ENCODE data around the gene VAV2.

VAV2 gene

DNA sequence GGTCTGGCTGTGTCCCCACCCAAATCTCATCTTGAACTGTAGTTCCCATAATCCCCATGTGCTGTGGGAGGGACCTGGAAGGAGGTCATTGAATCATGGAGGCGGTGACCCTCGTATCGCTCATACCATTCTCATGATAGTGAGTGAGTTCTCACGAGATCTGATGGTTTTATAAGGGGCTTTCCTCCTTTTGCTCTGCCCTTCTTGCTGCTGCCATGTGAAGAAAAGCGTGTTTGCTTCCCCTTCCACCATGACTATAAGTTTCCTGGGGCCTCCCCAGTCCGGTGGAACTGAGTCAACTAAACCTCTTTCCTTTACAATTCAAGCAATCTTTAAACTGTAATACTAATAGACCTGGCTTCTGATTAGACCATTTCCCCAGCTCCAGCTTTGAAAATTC is 161.8 kb downstream of the VAV2 start (continued):
- TF ChIP-seq, protein P1, sequence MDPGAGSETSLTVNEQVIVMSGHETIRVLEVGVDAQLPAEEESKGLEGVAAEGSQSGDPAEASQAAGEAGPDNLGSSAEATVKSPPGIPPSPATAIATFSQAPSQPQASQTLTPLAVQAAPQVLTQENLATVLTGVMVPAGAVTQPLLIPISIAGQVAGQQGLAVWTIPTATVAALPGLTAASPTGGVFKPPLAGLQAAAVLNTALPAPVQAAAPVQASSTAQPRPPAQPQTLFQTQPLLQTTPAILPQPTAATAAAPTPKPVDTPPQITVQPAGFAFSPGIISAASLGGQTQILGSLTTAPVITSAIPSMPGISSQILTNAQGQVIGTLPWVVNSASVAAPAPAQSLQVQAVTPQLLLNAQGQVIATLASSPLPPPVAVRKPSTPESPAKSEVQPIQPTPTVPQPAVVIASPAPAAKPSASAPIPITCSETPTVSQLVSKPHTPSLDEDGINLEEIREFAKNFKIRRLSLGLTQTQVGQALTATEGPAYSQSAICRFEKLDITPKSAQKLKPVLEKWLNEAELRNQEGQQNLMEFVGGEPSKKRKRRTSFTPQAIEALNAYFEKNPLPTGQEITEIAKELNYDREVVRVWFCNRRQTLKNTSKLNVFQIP (CRISPR knock-in tag; IDR thresholded peaks at IDR 0.05; ENCODE audit: borderline replicate concordance, low read depth), result no peak
- TF ChIP-seq ZNF70 (CRISPR knock-in tag; IDR thresholded peaks at IDR 0.05), result no peak
- TF ChIP-seq, protein P2, sequence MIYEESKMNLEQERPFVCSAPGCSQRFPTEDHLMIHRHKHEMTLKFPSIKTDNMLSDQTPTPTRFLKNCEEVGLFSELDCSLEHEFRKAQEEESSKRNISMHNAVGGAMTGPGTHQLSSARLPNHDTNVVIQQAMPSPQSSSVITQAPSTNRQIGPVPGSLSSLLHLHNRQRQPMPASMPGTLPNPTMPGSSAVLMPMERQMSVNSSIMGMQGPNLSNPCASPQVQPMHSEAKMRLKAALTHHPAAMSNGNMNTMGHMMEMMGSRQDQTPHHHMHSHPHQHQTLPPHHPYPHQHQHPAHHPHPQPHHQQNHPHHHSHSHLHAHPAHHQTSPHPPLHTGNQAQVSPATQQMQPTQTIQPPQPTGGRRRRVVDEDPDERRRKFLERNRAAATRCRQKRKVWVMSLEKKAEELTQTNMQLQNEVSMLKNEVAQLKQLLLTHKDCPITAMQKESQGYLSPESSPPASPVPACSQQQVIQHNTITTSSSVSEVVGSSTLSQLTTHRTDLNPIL (CRISPR knock-in tag; IDR thresholded peaks at IDR 0.05; ENCODE audit: low read depth), result no peak

DNA sequence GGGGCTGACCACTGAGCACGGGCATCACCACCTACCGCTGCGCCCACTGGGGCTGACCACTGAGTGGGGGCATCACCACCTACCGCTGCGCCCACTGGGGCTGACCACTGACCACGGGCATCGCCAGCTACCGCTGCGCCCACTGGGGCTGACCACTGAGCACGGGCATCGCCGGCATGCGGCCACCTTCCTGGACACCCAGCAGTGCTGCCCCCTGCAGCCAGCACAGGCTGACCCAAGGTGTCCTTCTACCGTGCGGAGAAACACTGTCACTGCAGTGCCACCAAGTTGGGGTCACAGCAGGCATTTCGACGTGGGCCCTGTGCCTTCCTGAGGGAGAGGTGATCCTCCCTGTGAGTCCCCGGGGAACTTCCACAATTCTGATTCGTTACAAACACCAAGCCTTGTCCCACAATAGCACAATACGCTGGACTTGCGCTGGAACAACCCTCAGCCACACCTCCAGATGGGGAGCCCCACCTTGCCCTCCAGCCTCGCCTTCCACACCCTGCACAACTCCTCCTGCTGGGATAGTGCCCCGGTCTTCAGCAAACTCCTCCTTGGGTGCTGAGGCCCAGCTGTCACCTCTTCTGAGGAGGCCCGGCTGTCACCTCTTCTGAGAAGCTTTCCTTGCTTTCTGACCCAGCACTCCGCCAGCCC is 163.7 kb downstream of the VAV2 start:
- no peak for ATAC-seq
- TF ChIP-seq ZFP30 (CRISPR knock-in tag; IDR thresholded peaks at IDR 0.05) (no peak), ARNTL (CRISPR knock-in tag; IDR thresholded peaks at IDR 0.05; ENCODE audit: borderline replicate concordance, low read depth) (no peak), TCF4 (CRISPR knock-in tag; IDR thresholded peaks at IDR 0.05; ENCODE audit: borderline replicate concordance) (no peak), GLIS3 (CRISPR knock-in tag; IDR thresholded peaks at IDR 0.05) (no peak)

DNA sequence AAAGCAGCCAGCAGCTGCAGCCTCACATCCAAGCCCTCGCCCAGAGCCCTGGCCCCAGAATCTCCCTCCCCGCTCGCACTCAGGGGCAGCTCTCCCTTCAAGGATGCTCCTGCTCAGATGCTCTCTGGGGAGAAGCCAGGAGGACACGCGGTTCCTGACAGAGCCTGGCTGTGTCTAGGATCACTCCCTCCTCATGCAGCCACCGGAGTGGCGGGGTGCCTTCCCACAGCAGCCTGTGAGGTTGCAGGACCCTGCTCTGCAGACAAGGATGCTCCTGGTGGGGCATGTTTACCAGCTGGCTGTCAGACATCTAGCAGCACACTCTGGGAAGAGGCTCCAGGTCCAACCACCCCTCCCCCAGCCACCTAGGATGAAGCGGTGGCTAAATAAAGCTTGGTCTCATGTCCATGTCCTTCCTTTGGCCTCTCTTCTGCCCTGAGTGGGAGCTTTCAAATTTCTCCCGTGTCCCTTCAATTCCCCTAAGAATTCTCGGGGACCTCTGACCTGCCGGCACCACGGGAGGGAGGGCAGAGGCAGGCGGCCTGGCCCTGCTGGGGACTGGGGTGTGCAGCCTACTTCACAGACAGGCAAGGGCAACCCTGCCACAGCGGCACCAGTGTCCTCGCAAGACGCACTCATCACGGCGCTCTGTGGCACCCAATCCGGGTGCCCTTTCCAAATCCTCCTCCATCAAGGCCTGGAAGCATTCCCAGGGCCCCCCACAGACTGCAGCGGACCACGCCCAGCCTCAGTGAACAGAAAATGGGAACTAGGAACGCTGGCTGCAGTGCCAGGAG is 165.6 kb downstream of the VAV2 start:
- peak; percentile 53 for ATAC-seq
- no peak for TF ChIP-seq ZC3H10 (CRISPR knock-in tag; IDR thresholded peaks at IDR 0.05)
- TF ChIP-seq ARNTL (CRISPR knock-in tag; IDR thresholded peaks at IDR 0.05; ENCODE audit: borderline replicate concordance, low read depth), result no peak
- no peak for TF ChIP-seq BACH2 (CRISPR knock-in tag; IDR thresholded peaks at IDR 0.05; ENCODE audit: borderline replicate concordance)
- TF ChIP-seq ZFP3 (CRISPR knock-in tag; IDR thresholded peaks at IDR 0.05), result no peak
- no peak for TF ChIP-seq TCF4 (CRISPR knock-in tag; IDR thresholded peaks at IDR 0.05; ENCODE audit: borderline replicate concordance)
- TF ChIP-seq ZFP30 (CRISPR knock-in tag; IDR thresholded peaks at IDR 0.05), result no peak
- TF ChIP-seq ISL1 (CRISPR knock-in tag; IDR thresholded peaks at IDR 0.05), result no peak
- TF ChIP-seq, protein P3, sequence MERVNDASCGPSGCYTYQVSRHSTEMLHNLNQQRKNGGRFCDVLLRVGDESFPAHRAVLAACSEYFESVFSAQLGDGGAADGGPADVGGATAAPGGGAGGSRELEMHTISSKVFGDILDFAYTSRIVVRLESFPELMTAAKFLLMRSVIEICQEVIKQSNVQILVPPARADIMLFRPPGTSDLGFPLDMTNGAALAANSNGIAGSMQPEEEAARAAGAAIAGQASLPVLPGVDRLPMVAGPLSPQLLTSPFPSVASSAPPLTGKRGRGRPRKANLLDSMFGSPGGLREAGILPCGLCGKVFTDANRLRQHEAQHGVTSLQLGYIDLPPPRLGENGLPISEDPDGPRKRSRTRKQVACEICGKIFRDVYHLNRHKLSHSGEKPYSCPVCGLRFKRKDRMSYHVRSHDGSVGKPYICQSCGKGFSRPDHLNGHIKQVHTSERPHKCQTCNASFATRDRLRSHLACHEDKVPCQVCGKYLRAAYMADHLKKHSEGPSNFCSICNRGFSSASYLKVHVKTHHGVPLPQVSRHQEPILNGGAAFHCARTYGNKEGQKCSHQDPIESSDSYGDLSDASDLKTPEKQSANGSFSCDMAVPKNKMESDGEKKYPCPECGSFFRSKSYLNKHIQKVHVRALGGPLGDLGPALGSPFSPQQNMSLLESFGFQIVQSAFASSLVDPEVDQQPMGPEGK (CRISPR knock-in tag; IDR thresholded peaks at IDR 0.05; ENCODE audit: borderline replicate concordance), result no peak
- TF ChIP-seq, protein P4, sequence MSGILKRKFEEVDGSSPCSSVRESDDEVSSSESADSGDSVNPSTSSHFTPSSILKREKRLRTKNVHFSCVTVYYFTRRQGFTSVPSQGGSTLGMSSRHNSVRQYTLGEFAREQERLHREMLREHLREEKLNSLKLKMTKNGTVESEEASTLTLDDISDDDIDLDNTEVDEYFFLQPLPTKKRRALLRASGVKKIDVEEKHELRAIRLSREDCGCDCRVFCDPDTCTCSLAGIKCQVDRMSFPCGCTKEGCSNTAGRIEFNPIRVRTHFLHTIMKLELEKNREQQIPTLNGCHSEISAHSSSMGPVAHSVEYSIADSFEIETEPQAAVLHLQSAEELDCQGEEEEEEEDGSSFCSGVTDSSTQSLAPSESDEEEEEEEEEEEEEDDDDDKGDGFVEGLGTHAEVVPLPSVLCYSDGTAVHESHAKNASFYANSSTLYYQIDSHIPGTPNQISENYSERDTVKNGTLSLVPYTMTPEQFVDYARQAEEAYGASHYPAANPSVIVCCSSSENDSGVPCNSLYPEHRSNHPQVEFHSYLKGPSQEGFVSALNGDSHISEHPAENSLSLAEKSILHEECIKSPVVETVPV (CRISPR knock-in tag; IDR thresholded peaks at IDR 0.05), result no peak
- no peak for TF ChIP-seq PPARA (CRISPR knock-in tag; IDR thresholded peaks at IDR 0.05; ENCODE audit: borderline replicate concordance)

DNA sequence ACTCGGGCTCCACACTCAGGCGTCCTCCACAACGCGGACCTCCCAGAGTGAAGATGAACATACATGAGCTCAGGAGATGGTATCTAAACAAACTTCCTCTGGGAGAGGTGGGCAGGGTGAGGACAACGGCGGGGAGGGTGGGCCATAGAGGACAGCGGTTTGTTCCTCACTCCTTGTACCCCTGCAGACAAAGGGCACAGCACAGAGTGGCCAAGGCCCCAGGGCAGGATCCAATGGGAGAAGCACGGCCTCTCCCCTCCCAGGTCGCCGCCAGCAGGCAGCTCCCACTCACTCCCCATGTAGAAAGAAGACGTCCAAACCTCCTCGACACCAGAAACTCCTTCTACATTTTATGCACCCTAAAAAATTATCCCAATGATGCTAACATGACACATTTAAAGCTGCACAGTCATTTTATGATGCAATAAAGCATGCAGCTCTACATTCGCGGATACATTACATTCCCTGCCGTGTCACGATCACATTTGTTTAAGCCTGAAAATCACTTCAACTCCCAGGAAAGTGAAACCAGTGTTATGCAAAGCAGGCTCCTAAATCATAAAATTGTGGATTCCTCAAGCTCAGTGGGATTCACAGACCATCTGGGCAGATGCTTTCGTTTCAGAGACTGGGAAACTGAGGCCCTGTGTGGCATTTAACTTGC is 166.4 kb downstream of the VAV2 start:
- no peak for ATAC-seq
- TF ChIP-seq ZFP30 (CRISPR knock-in tag; IDR thresholded peaks at IDR 0.05) (no peak), ARNTL (CRISPR knock-in tag; IDR thresholded peaks at IDR 0.05; ENCODE audit: borderline replicate concordance, low read depth) (no peak), SNAI2 (CRISPR knock-in tag; IDR thresholded peaks at IDR 0.05) (no peak), TCF4 (CRISPR knock-in tag; IDR thresholded peaks at IDR 0.05; ENCODE audit: borderline replicate concordance) (no peak), ZNF565 (CRISPR knock-in tag; conservative IDR thresholded peaks at IDR 0.05; ENCODE audit: low read depth) (no peak), GLIS3 (CRISPR knock-in tag; IDR thresholded peaks at IDR 0.05) (no peak), ZNF70 (CRISPR knock-in tag; IDR thresholded peaks at IDR 0.05) (no peak), ESRRG (CRISPR knock-in tag; IDR thresholded peaks at IDR 0.05) (no peak), ZNF8 (CRISPR knock-in tag; IDR thresholded peaks at IDR 0.05) (no peak), BACH2 (CRISPR knock-in tag; IDR thresholded peaks at IDR 0.05; ENCODE audit: borderline replicate concordance) (no peak), CSDC2 (CRISPR knock-in tag; IDR thresholded peaks at IDR 0.05) (no peak), ZFP3 (CRISPR knock-in tag; IDR thresholded peaks at IDR 0.05) (no peak)
- TF ChIP-seq, protein P2 (CRISPR knock-in tag; IDR thresholded peaks at IDR 0.05; ENCODE audit: low read depth), result no peak
- TF ChIP-seq, protein P3 (CRISPR knock-in tag; IDR thresholded peaks at IDR 0.05; ENCODE audit: borderline replicate concordance), result no peak
- TF ChIP-seq, protein P1 (CRISPR knock-in tag; IDR thresholded peaks at IDR 0.05; ENCODE audit: borderline replicate concordance, low read depth), result no peak
